ENCODE results near the gene IRAK2. TPM values are rescaled to one million over a fixed set of nuclear protein-coding genes. Genes with fewer than 3 reads are reported as not detected.

Gene IRAK2
- total and polyA plus RNA-seq, 2 donors: 3.3 to 3.9 TPM

GRCh38 chr3:10224794-10225665, 60.3 kb downstream of the IRAK2 start:
- Histone ChIP-seq H3K36me3 (ENCODE audit: control insufficient read depth in 2 of 2, insufficient read depth in 2 of 2, low read length in 1 of 2) (peaks cover 4 to 5% of the 10 kb centered on the region in 2 donors), H3K4me3 (ENCODE audit: low read length in 2 of 2) (no peak overlapping the region), H3K9me3 (ENCODE audit: control insufficient read depth in 2 of 2, insufficient read depth in 1 of 2, low read length in 1 of 2) (no peaks in the 10 kb centered on the region), H3K27ac (ENCODE audit: low read depth in 1 of 2, low read length in 1 of 2) (no peak overlapping the region), H3K4me1 (ENCODE audit: control insufficient read depth in 2 of 2, insufficient read depth in 2 of 2, low read length in 2 of 2) (peaks cover 3 to 24% of the 10 kb centered on the region in 2 donors), H3K27me3 (ENCODE audit: control insufficient read depth in 2 of 2, insufficient read depth in 1 of 2, low read length in 1 of 2) (no peaks in the 10 kb centered on the region)
- DNase-seq (ENCODE audit: low read depth in 6 of 9, low spot score in 9 of 9): peak in 5 of 9 donors; percentile 37 to 72 (median 57)
- WGBS: 81% methylated on average over 4 of the region's 4 CpGs

- peaks cover 3 to 24% of the 10 kb centered on the region in 2 donors for H3K4me1 ChIP-seq (ENCODE audit: control insufficient read depth in 2 of 2, insufficient read depth in 2 of 2, low read length in 2 of 2)
- no peaks in the 10 kb centered on the region for H3K27me3 ChIP-seq (ENCODE audit: control insufficient read depth in 2 of 2, insufficient read depth in 1 of 2, low read length in 1 of 2)
- no peak overlapping the region for H3K27ac ChIP-seq (ENCODE audit: low read depth in 1 of 2, low read length in 1 of 2)
- 95% methylated on average over 10 of the region's 10 CpGs for WGBS
- H3K4me3 ChIP-seq (ENCODE audit: low read length in 2 of 2): no peak overlapping the region
- DNase-seq (ENCODE audit: low read depth in 6 of 9, low spot score in 9 of 9): no peak
- H3K36me3 ChIP-seq (ENCODE audit: control insufficient read depth in 2 of 2, insufficient read depth in 2 of 2, low read length in 1 of 2): peaks cover 4 to 5% of the 10 kb centered on the region in 2 donors
- H3K9me3 ChIP-seq (ENCODE audit: control insufficient read depth in 2 of 2, insufficient read depth in 1 of 2, low read length in 1 of 2): no peaks in the 10 kb centered on the region
Observed at GRCh38 chr3:10226293-10226692, 61.6 kb downstream of the IRAK2 start.

- Histone ChIP-seq H3K4me1 (ENCODE audit: control insufficient read depth in 2 of 2, insufficient read depth in 2 of 2, low read length in 2 of 2) (peaks cover 3 to 24% of the 10 kb centered on the region in 2 donors), H3K4me3 (ENCODE audit: low read length in 2 of 2) (no peak overlapping the region), H3K27ac (ENCODE audit: low read depth in 1 of 2, low read length in 1 of 2) (peak overlapping the region; percentile 20 to 33), H3K27me3 (ENCODE audit: control insufficient read depth in 2 of 2, insufficient read depth in 1 of 2, low read length in 1 of 2) (no peaks in the 10 kb centered on the region), H3K36me3 (ENCODE audit: control insufficient read depth in 2 of 2, insufficient read depth in 2 of 2, low read length in 1 of 2) (peaks cover 4 to 5% of the 10 kb centered on the region in 2 donors), H3K9me3 (ENCODE audit: control insufficient read depth in 2 of 2, insufficient read depth in 1 of 2, low read length in 1 of 2) (no peaks in the 10 kb centered on the region)
- 51% methylated on average over 4 of the region's 4 CpGs for WGBS
- no peak for DNase-seq (ENCODE audit: low read depth in 6 of 9, low spot score in 9 of 9)
Observed at GRCh38 chr3:10228248-10228950, 63.7 kb downstream of the IRAK2 start.

- no peak overlapping the region for H3K4me3 ChIP-seq (ENCODE audit: low read length in 2 of 2)
Observed at GRCh38 chr3:10229576-10229975, 64.9 kb downstream of the IRAK2 start.

GRCh38 chr3:10232137-10232536, 67.4 kb downstream of the IRAK2 start:
- Histone ChIP-seq H3K36me3 (ENCODE audit: control insufficient read depth in 2 of 2, insufficient read depth in 2 of 2, low read length in 1 of 2) (peaks cover 0 to 3% of the 10 kb centered on the region in 2 donors), H3K27ac (ENCODE audit: low read depth in 1 of 2, low read length in 1 of 2) (no peak overlapping the region)
- 96% methylated on average over 7 of the region's 7 CpGs for WGBS

More at GRCh38 chr3:10229576-10229975, 64.9 kb downstream of the IRAK2 start:
- WGBS: 96% methylated on average over 7 of the region's 7 CpGs
- no peaks in the 10 kb centered on the region for H3K9me3 ChIP-seq (ENCODE audit: control insufficient read depth in 2 of 2, insufficient read depth in 1 of 2, low read length in 1 of 2)
- H3K27ac ChIP-seq (ENCODE audit: low read depth in 1 of 2, low read length in 1 of 2): no peak overlapping the region
- H3K4me1 ChIP-seq (ENCODE audit: control insufficient read depth in 2 of 2, insufficient read depth in 2 of 2, low read length in 2 of 2): peaks cover 3 to 19% of the 10 kb centered on the region in 2 donors
- no peak for DNase-seq (ENCODE audit: low read depth in 6 of 9, low spot score in 9 of 9)
- peaks cover 4 to 5% of the 10 kb centered on the region in 2 donors for H3K36me3 ChIP-seq (ENCODE audit: control insufficient read depth in 2 of 2, insufficient read depth in 2 of 2, low read length in 1 of 2)
- no peaks in the 10 kb centered on the region for H3K27me3 ChIP-seq (ENCODE audit: control insufficient read depth in 2 of 2, insufficient read depth in 1 of 2, low read length in 1 of 2)

GRCh38 chr3:10233988-10234387, 69.3 kb downstream of the IRAK2 start:
- H3K27ac ChIP-seq (ENCODE audit: low read depth in 1 of 2, low read length in 1 of 2): no peak overlapping the region
- H3K9me3 ChIP-seq (ENCODE audit: control insufficient read depth in 2 of 2, insufficient read depth in 1 of 2, low read length in 1 of 2): peaks cover 0 to 4% of the 10 kb centered on the region in 2 donors
- no peak for DNase-seq (ENCODE audit: low read depth in 6 of 9, low spot score in 9 of 9)
- no peak overlapping the region for H3K4me3 ChIP-seq (ENCODE audit: low read length in 2 of 2)
- H3K36me3 ChIP-seq (ENCODE audit: control insufficient read depth in 2 of 2, insufficient read depth in 2 of 2, low read length in 1 of 2): peaks cover 5% of the 10 kb centered on the region in 2 donors
- H3K4me1 ChIP-seq (ENCODE audit: control insufficient read depth in 2 of 2, insufficient read depth in 2 of 2, low read length in 2 of 2): peaks cover 4 to 9% of the 10 kb centered on the region in 2 donors
- WGBS: 98% methylated on average over 13 of the region's 13 CpGs
- no peaks in the 10 kb centered on the region for H3K27me3 ChIP-seq (ENCODE audit: control insufficient read depth in 2 of 2, insufficient read depth in 1 of 2, low read length in 1 of 2)

More at GRCh38 chr3:10232137-10232536, 67.4 kb downstream of the IRAK2 start:
- no peak for DNase-seq (ENCODE audit: low read depth in 6 of 9, low spot score in 9 of 9)
- no peaks in the 10 kb centered on the region for H3K27me3 ChIP-seq (ENCODE audit: control insufficient read depth in 2 of 2, insufficient read depth in 1 of 2, low read length in 1 of 2)
- H3K9me3 ChIP-seq (ENCODE audit: control insufficient read depth in 2 of 2, insufficient read depth in 1 of 2, low read length in 1 of 2): no peaks in the 10 kb centered on the region
- H3K4me3 ChIP-seq (ENCODE audit: low read length in 2 of 2): no peak overlapping the region
- H3K4me1 ChIP-seq (ENCODE audit: control insufficient read depth in 2 of 2, insufficient read depth in 2 of 2, low read length in 2 of 2): peaks cover 0 to 7% of the 10 kb centered on the region in 2 donors

GRCh38 chr3:10234526-10235230, 70.0 kb downstream of the IRAK2 start:
- 97% methylated on average over 36 of the region's 36 CpGs for WGBS
- Histone ChIP-seq H3K9me3 (ENCODE audit: control insufficient read depth in 2 of 2, insufficient read depth in 1 of 2, low read length in 1 of 2) (peaks cover 0 to 4% of the 10 kb centered on the region in 2 donors), H3K4me3 (ENCODE audit: low read length in 2 of 2) (no peak overlapping the region), H3K27ac (ENCODE audit: low read depth in 1 of 2, low read length in 1 of 2) (no peak overlapping the region), H3K4me1 (ENCODE audit: control insufficient read depth in 2 of 2, insufficient read depth in 2 of 2, low read length in 2 of 2) (peaks cover 4 to 9% of the 10 kb centered on the region in 2 donors), H3K27me3 (ENCODE audit: control insufficient read depth in 2 of 2, insufficient read depth in 1 of 2, low read length in 1 of 2) (no peaks in the 10 kb centered on the region), H3K36me3 (ENCODE audit: control insufficient read depth in 2 of 2, insufficient read depth in 2 of 2, low read length in 1 of 2) (peaks cover 5% of the 10 kb centered on the region in 2 donors)
- no peak for DNase-seq (ENCODE audit: low read depth in 6 of 9, low spot score in 9 of 9)

GRCh38 chr3:10235551-10235950, 70.8 kb downstream of the IRAK2 start:
- peaks cover 5% of the 10 kb centered on the region in 2 donors for H3K36me3 ChIP-seq (ENCODE audit: control insufficient read depth in 2 of 2, insufficient read depth in 2 of 2, low read length in 1 of 2)
- no peak for DNase-seq (ENCODE audit: low read depth in 6 of 9, low spot score in 9 of 9)
- peaks cover 0 to 4% of the 10 kb centered on the region in 2 donors for H3K9me3 ChIP-seq (ENCODE audit: control insufficient read depth in 2 of 2, insufficient read depth in 1 of 2, low read length in 1 of 2)
- no peak overlapping the region for H3K27ac ChIP-seq (ENCODE audit: low read depth in 1 of 2, low read length in 1 of 2)
- 98% methylated on average over 6 of the region's 6 CpGs for WGBS
- no peak overlapping the region for H3K4me3 ChIP-seq (ENCODE audit: low read length in 2 of 2)
- H3K27me3 ChIP-seq (ENCODE audit: control insufficient read depth in 2 of 2, insufficient read depth in 1 of 2, low read length in 1 of 2): no peaks in the 10 kb centered on the region
- H3K4me1 ChIP-seq (ENCODE audit: control insufficient read depth in 2 of 2, insufficient read depth in 2 of 2, low read length in 2 of 2): peaks cover 4 to 10% of the 10 kb centered on the region in 2 donors
